ENCODE data around the gene L3HYPDH. TPM values are rescaled to one million over a fixed set of nuclear protein-coding genes. Genes with fewer than 3 reads are reported as not detected.

L3HYPDH gene
- total RNA-seq (10 to 100 TPM in 3 of 5 donors, 1 to 10 TPM in 2; 4.9 to 40.2 (median 30.1) TPM), polyA plus RNA-seq (10 to 100 TPM in 2 of 3 donors, 1 to 10 TPM in 1; 6.9 to 18.1 (median 17.1) TPM)
- long read RNA-seq, donor 1, partial matches to known transcripts = 0 of 2 reads
- long read RNA-seq, donor 1, other reads (novel, unspliced or antisense) = 0 of 2 reads
- long read RNA-seq, donor 2, partial matches to known transcripts = 0 of 1 reads
- long read RNA-seq, donor 2, other reads (novel, unspliced or antisense) = 0 of 1 reads
- long read RNA-seq, donor 3, partial matches to known transcripts = 0 of 3 reads
- long read RNA-seq, donor 3, other reads (novel, unspliced or antisense) = 0 of 3 reads
- long read RNA-seq, donor 4 = 0 reads
- long read RNA-seq, donor 5, partial matches to known transcripts = 0 of 3 reads
- long read RNA-seq, donor 5, other reads (novel, unspliced or antisense) = 0 of 3 reads
- long read RNA-seq, donor 6, partial matches to known transcripts = 5 of 9 reads
- long read RNA-seq, donor 6, other reads (novel, unspliced or antisense) = 0 of 9 reads
- long read RNA-seq, donor 7, partial matches to known transcripts = 0 of 5 reads
- long read RNA-seq, donor 7, other reads (novel, unspliced or antisense) = 0 of 5 reads
- long read RNA-seq, donor 8, partial matches to known transcripts = 0 of 5 reads
- long read RNA-seq, donor 8, other reads (novel, unspliced or antisense) = 0 of 5 reads
- long read RNA-seq, donor 9, partial matches to known transcripts = 0 of 2 reads
- long read RNA-seq, donor 9, other reads (novel, unspliced or antisense) = 0 of 2 reads
- long read RNA-seq, donor 10, partial matches to known transcripts = 0 of 3 reads
- long read RNA-seq, donor 10, other reads (novel, unspliced or antisense) = 0 of 3 reads

DNA sequence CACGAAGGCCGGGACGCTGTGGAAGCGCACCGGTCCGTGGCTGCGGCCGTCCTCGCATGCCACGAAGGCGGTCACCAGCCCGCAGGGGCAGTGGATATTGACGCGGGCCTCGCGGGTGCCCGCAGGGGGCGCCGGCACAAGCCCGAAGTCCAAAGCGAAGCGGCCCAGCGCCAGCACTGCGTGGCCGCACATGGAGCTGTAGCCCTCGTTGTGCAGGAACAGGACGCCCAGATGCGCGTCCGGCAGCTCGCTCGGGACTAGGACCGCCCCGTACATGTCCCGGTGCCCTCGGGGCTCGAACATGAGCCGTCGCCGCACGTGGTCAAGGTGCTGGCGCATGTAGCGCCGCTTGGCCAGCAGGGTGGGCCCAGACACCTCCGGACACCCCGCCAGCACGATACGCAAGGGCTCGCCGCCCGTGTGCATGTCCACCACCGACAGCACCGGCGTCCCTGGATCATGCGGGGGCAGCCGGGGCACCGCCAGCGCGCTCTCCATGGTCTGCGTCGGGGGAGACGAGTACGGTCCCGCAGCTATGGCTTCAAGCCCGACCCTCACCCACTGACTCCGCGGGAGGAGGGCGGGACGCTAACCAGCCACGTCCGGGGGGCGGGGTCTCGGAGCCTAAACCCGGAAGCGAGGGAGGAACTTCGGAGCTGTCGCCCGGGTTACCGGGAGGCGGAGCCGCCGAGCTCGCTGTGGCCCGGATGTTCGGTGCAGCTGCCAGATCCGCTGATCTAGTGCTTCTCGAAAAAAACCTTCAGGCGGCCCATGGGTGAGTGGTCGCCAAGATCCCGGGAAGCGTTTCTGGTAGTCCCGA is at the start of gene L3HYPDH, which contains the start of gene JKAMP:
Gene L3HYPDH (minus strand): TSS at position 590 of the 820 bp plus-strand sequence. CDS start 92 bp downstream, at position 498.
Gene JKAMP (plus strand): TSS at position 699 of the 820 bp plus-strand sequence. CDS start 73 bp downstream, at position 772.
- Histone ChIP-seq H3K4me1 (peaks cover 42 to 75% (median 56%) of the 10 kb centered on the region in 4 donors), H3K4me3 (peak within 1 kb of the TSS; percentile 75 to 88 (median 85)), H3K27me3 (no peaks in the 10 kb centered on the region), H3K9me3 (no peaks in the 10 kb centered on the region), H3K36me3 (peaks cover 0 to 17% (median 9%) of the 10 kb centered on the region in 4 donors), H3K27ac (peak within 1 kb of the TSS; percentile 91 to 96 (median 94))
- intact Hi-C loops (cut with DNase I; ENCODE audit: low total_unique reads) = no loop called here
- WGBS, 5 donors = 0 to 1% (median 0%) methylated on average over 34 to 92 of the region's 92 CpGs
- TF ChIP-seq POLR2AphosphoS5 (IDR thresholded peaks at IDR 0.05) (peak; percentile 23 to 94 (median 73)), EP300 (IDR thresholded peaks at IDR 0.05) (no peak), POLR2A (IDR thresholded peaks at IDR 0.05) (peak in 2 of 4 donors; percentile 28 to 80)
- TF ChIP-seq, protein P1, sequence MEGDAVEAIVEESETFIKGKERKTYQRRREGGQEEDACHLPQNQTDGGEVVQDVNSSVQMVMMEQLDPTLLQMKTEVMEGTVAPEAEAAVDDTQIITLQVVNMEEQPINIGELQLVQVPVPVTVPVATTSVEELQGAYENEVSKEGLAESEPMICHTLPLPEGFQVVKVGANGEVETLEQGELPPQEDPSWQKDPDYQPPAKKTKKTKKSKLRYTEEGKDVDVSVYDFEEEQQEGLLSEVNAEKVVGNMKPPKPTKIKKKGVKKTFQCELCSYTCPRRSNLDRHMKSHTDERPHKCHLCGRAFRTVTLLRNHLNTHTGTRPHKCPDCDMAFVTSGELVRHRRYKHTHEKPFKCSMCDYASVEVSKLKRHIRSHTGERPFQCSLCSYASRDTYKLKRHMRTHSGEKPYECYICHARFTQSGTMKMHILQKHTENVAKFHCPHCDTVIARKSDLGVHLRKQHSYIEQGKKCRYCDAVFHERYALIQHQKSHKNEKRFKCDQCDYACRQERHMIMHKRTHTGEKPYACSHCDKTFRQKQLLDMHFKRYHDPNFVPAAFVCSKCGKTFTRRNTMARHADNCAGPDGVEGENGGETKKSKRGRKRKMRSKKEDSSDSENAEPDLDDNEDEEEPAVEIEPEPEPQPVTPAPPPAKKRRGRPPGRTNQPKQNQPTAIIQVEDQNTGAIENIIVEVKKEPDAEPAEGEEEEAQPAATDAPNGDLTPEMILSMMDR (IDR thresholded peaks at IDR 0.05) = peak in 5 of 7 experiments; percentile 46 to 64 (median 58)
- peak; percentile 97 to 99 for DNase-seq

DNA sequence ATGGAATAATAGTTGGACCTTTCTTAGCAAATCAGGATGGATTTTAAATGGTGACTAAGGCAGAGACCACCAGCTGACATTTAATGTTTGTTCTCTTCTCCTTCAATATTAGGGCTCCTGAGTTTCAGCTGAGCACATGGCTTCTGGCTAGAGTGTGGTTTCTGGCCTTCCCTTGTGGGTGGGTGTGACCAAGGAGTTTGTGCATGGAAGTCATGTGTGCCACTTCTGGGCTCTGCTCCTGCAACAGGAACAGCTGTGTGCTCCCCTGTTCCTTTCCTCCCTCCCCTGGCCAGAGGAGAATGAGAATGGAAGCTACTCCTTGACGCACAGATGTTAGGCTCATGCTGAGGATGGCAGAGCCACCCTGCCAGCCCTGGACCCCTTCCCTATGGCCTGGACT is 48.2 kb upstream of the L3HYPDH start:
- Histone ChIP-seq H3K9me3 (no peaks in the 10 kb centered on the region), H3K4me3 (no peak overlapping the region), H3K27me3 (no peaks in the 10 kb centered on the region), H3K36me3 (no peaks in the 10 kb centered on the region), H3K4me1 (no peaks in the 10 kb centered on the region), H3K27ac (no peak overlapping the region)
- WGBS, 5 donors = 75 to 100% (median 90%) methylated on average over 1 of the region's 1 CpG
- DNase-seq = no peak
- TF ChIP-seq, protein P1 (IDR thresholded peaks at IDR 0.05) = no peak
- TF ChIP-seq POLR2AphosphoS5 (IDR thresholded peaks at IDR 0.05) (no peak), POLR2A (IDR thresholded peaks at IDR 0.05) (no peak), EP300 (IDR thresholded peaks at IDR 0.05) (no peak)
- intact Hi-C loops (cut with DNase I; ENCODE audit: low total_unique reads) = no loop called here

DNA sequence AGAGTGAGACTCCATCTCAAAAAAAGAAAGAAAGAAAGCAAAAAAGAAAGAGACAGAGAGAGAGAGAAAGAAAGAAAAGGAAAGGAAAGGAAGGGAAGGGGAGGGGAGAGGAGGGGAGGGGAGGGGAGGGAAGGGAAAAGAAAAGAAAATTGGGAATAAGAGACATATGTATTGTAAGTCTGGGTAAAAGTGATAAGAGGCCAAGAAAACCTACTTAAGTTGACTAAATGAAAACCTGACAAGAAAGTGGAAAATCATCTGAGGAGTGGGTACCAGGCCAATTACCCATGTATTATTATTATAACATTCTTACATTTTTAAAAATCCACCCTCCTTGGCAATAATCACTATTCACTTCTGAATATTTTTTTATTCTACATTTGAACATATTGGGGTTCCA is 46.1 kb upstream of the L3HYPDH start:
- Histone ChIP-seq H3K4me1 (no peaks in the 10 kb centered on the region), H3K27me3 (no peaks in the 10 kb centered on the region), H3K9me3 (no peaks in the 10 kb centered on the region), H3K4me3 (no peak overlapping the region), H3K36me3 (no peaks in the 10 kb centered on the region), H3K27ac (no peak overlapping the region)
- DNase-seq = no peak
- intact Hi-C loops (cut with DNase I; ENCODE audit: low total_unique reads) = no loop called here
- TF ChIP-seq EP300 (IDR thresholded peaks at IDR 0.05) (no peak), POLR2A (IDR thresholded peaks at IDR 0.05) (no peak)
- TF ChIP-seq, protein P1 (IDR thresholded peaks at IDR 0.05) = no peak
